HepG2 (cell line): ENCODE results near the gene RIPOR1. TPM values are rescaled to one million over a fixed set of nuclear protein-coding genes. Genes with fewer than 3 reads are reported as not detected.
A peak's percentile ranks its signal among the peaks of the same experiment; 100 is the strongest.

Experiments used
- ATRX ChIP-seq: sonication (generic); formaldehyde crosslinking; IDR thresholded peaks from 2 replicates; pipeline ENCODE4 v1.4.0; 2020; ENCODE audit warnings: missing genetic modification reagents, borderline replicate concordance
- CBFB ChIP-seq: sonication (generic); formaldehyde crosslinking; IDR thresholded peaks from 2 replicates; pipeline ENCODE4 v1.4.0; 2020; ENCODE audit warnings: missing genetic modification reagents
- CBX2 ChIP-seq, 2 experiments: fragments of 200-600 bp in 1 of 2; sonication (generic); formaldehyde crosslinking in 1 of 2; IDR thresholded peaks; 2 replicates each; pipeline versions ENCODE4 v1.7.0 to v1.8.1; 2018 to 2022; ENCODE audit warnings: low read depth in 2 of 2, low read length in 1 of 2, mild to moderate bottlenecking in 1 of 2, missing genetic modification reagents in 1 of 2
- DDIT3 ChIP-seq: sonication (generic); formaldehyde crosslinking; IDR thresholded peaks from 2 replicates; pipeline ENCODE4 v1.4.0; 2020; ENCODE audit warnings: mild to moderate bottlenecking, missing genetic modification reagents
- EED ChIP-seq: sonication (generic); formaldehyde crosslinking; IDR thresholded peaks from 2 replicates; pipeline ENCODE4 v1.5.0; 2020; ENCODE audit warnings: mild to moderate bottlenecking, missing genetic modification reagents
- FIP1L1 ChIP-seq: fragments of 200-400 bp; formaldehyde crosslinking; IDR thresholded peaks from 2 replicates; pipeline ENCODE4 v1.6.1; 2018; ENCODE audit warnings: low read depth, mild to moderate bottlenecking, low read length, moderate library complexity, borderline replicate concordance; ENCODE audit not compliant: insufficient read depth
- HNRNPL ChIP-seq: fragments of 200-400 bp; formaldehyde crosslinking; IDR thresholded peaks from 2 replicates; pipeline ENCODE4 v1.6.1; 2017; ENCODE audit warnings: mild to moderate bottlenecking, low read depth, low read length
- JARID2 ChIP-seq: sonication (generic); formaldehyde crosslinking; IDR thresholded peaks from 2 replicates; pipeline ENCODE4 v1.8.1; 2023; ENCODE audit warnings: missing genetic modification reagents, inconsistent platforms; ENCODE audit not compliant: insufficient replicate concordance
- KMT2A ChIP-seq: sonication (generic); formaldehyde crosslinking; IDR thresholded peaks from 2 replicates; pipeline ENCODE4 v1.4.0; 2020; ENCODE audit warnings: missing genetic modification reagents
- MNT ChIP-seq: fragments of 450-650 bp; IDR thresholded peaks from 2 replicates; pipeline ENCODE4 v1.6.1; 2016
- MTF2 ChIP-seq: sonication (generic); formaldehyde crosslinking; IDR thresholded peaks from 2 replicates; pipeline ENCODE4 v1.5.0; 2020; ENCODE audit warnings: missing genetic modification reagents, borderline replicate concordance
- MXD4 ChIP-seq: IDR thresholded peaks from 2 replicates; pipeline ENCODE4 v1.6.1; 2016; ENCODE audit warnings: mild to moderate bottlenecking, missing biosample characterization, missing genetic modification reagents
- NBN ChIP-seq: fragments of 450-650 bp; conservative IDR thresholded peaks from 2 replicates; pipeline ENCODE4 v1.6.1; 2017
- NFE2L2 ChIP-seq: fragments of 150-350 bp; IDR thresholded peaks from 2 replicates; pipeline ENCODE4 v1.6.1; 2014; ENCODE audit warnings: low read length
- PITX1 ChIP-seq: sonication (generic); formaldehyde crosslinking; IDR thresholded peaks from 2 replicates; pipeline ENCODE4 v1.5.1; 2020; ENCODE audit warnings: mild to moderate bottlenecking, missing genetic modification reagents
- SKI ChIP-seq: fragments of 450-650 bp; IDR thresholded peaks from one replicate; pipeline ENCODE4 v1.6.1; 2018; ENCODE audit warnings: mild to moderate bottlenecking; ENCODE audit not compliant: partially characterized antibody
- SP140L ChIP-seq: sonication (generic); formaldehyde crosslinking; IDR thresholded peaks from 2 replicates; pipeline ENCODE4 v1.4.0; 2020; ENCODE audit warnings: missing genetic modification reagents, borderline replicate concordance
- SPEN ChIP-seq: sonication (generic); formaldehyde crosslinking; IDR thresholded peaks from 2 replicates; pipeline ENCODE4 v1.5.1; 2020; ENCODE audit warnings: low read depth, mild to moderate bottlenecking, missing genetic modification reagents
- STAG1 ChIP-seq: sonication (generic); formaldehyde crosslinking; IDR thresholded peaks from 2 replicates; pipeline ENCODE4 v1.4.0; 2020; ENCODE audit warnings: missing genetic modification reagents
- TFDP2 ChIP-seq: sonication (generic); formaldehyde crosslinking; IDR thresholded peaks from 2 replicates; pipeline ENCODE4 v1.4.0; 2020; ENCODE audit warnings: missing genetic modification reagents
- U2AF2 ChIP-seq: fragments of 200-400 bp; formaldehyde crosslinking; IDR thresholded peaks from 2 replicates; pipeline ENCODE4 v1.6.1; 2017; ENCODE audit warnings: low read depth, mild to moderate bottlenecking, low read length
- ZBTB7B ChIP-seq: sonication (generic); formaldehyde crosslinking; IDR thresholded peaks from 2 replicates; pipeline ENCODE4 v1.4.0; 2020; ENCODE audit warnings: missing genetic modification reagents
- ZMYM4 ChIP-seq: sonication (generic); formaldehyde crosslinking; IDR thresholded peaks from 2 replicates; pipeline ENCODE4 v1.8.1; 2023; ENCODE audit warnings: mild to moderate bottlenecking, missing genetic modification reagents
- ZNF143 ChIP-seq: sonication (generic); formaldehyde crosslinking; IDR thresholded peaks from 2 replicates; pipeline ENCODE4 v1.4.0; 2020; ENCODE audit warnings: missing genetic modification reagents
- ZNF282 ChIP-seq: fragments of 450-650 bp; IDR thresholded peaks from 2 replicates; pipeline ENCODE4 v1.6.1; 2018; ENCODE audit not compliant: partially characterized antibody
- ZNF512 ChIP-seq: sonication (generic); formaldehyde crosslinking; IDR thresholded peaks from 2 replicates; pipeline ENCODE4 v1.4.0; 2020; ENCODE audit warnings: mild to moderate bottlenecking, missing genetic modification reagents
- ZNF766 ChIP-seq: sonication (generic); formaldehyde crosslinking; IDR thresholded peaks from 2 replicates; pipeline ENCODE4 v1.5.0; 2020; ENCODE audit warnings: missing genetic modification reagents, borderline replicate concordance
- ZNF879 ChIP-seq: sonication (generic); formaldehyde crosslinking; IDR thresholded peaks from 2 replicates; pipeline ENCODE4 v1.8.1; 2023; ENCODE audit warnings: missing genetic modification reagents
- polyA plus RNA-seq, 8 experiments: library from polyadenylated mRNA; depleted of rRNA in 3 of 8; stranded (reverse) in 7 of 8; unstranded in 1 of 8; fragments of >200 nt; fragmentation: Illumina TruSeq in 4 of 8; extraction: Trizol in 4 of 8; gene quantifications; 2 replicates each; pipeline versions ENCODE4 v1.2.1 to v1.2.3, GENCODE V29; 2011 to 2016; ENCODE audit warnings: low read depth in 4 of 8, missing spikeins in 1 of 8, mixed read lengths in 1 of 8; ENCODE audit not compliant: insufficient read depth in 1 of 8
- total RNA-seq, 5 experiments: library from RNA; depleted of rRNA; stranded (reverse); fragments of >200 nt; fragmentation: Illumina TruSeq; extraction: Trizol; gene quantifications; 2 replicates each; pipeline ENCODE4 v1.2.3, GENCODE V29; 2016; ENCODE audit warnings: low read depth in 1 of 5

The RIPOR1 gene
- total and polyA plus RNA-seq, 2 of the 13 experiments (the other 11 are each of a cell fraction or from before 2014, with no cell fraction given): 4.6 to 8.1 TPM

- no peak for TF ChIP-seq ZNF282
- no peak for TF ChIP-seq ZNF879 (CRISPR knock-in tag)
- TF ChIP-seq ZBTB7B (CRISPR knock-in tag): no peak
- TF ChIP-seq NFE2L2: no peak
- no peak for TF ChIP-seq ZNF766 (CRISPR knock-in tag)
- peak; percentile 61; the same call in 1 of the 2 replicates for TF ChIP-seq SPEN (CRISPR knock-in tag)
- no peak for TF ChIP-seq CBX2 (IDR thresholded peaks at IDR 0.05; ENCODE audit: low read depth, low read length)
- no peak for TF ChIP-seq CBX2 (CRISPR knock-in tag; IDR thresholded peaks at IDR 0.05; ENCODE audit: low read depth)
- 0 out of 2 replicates have a peak, but pooled peaks have one; percentile 7 for TF ChIP-seq MTF2
- no peak for TF ChIP-seq FIP1L1
- TF ChIP-seq TFDP2: no peak
- TF ChIP-seq STAG1: no peak
- peak; percentile 77 for TF ChIP-seq HNRNPL
- TF ChIP-seq ZNF143 (CRISPR knock-in tag): no peak
- TF ChIP-seq SKI: no peak
- no peak for TF ChIP-seq MXD4 (CRISPR knock-in tag)
- TF ChIP-seq SP140L (CRISPR knock-in tag): no peak
- no peak for TF ChIP-seq KMT2A (CRISPR knock-in tag)
- TF ChIP-seq NBN: no peak
- TF ChIP-seq MNT: no peak
- TF ChIP-seq PITX1 (CRISPR knock-in tag): no peak
- no peak for TF ChIP-seq ZNF512 (CRISPR knock-in tag)
- TF ChIP-seq DDIT3 (CRISPR knock-in tag): no peak
- no peak for TF ChIP-seq EED (CRISPR knock-in tag)
- no peak for TF ChIP-seq U2AF2
- no peak for TF ChIP-seq ATRX (CRISPR knock-in tag)
- no peak for TF ChIP-seq ZMYM4 (CRISPR knock-in tag)
- no peak for TF ChIP-seq CBFB (CRISPR knock-in tag)
- TF ChIP-seq JARID2: no peak
Observed at GRCh38 chr16:67530013-67530939, 1.6 kb downstream of the RIPOR1 start (continued).
